Stimulated activated CD8-positive, alpha-beta memory T cell treated with anti-CD3 and anti-CD28 coated beads, Interleukin-2, amount 100 ng/mL, for 48 hours (primary cell): ENCODE results near the gene SNX33.

ENCODE experiments used
- DNase-seq, 2 donors: peaks; one replicate each; pipeline ENCODE4 v3.0.0-alpha.2; 2020; ENCODE audit warnings: low read depth in 2 of 2

Gene SNX33

GRCh38 chr15:75641603-75642002, 6.1 kb upstream of the SNX33 start:
- no peak for DNase-seq

GRCh38 chr15:75644376-75644775, 3.3 kb upstream of the SNX33 start:
- no peak for DNase-seq

GRCh38 chr15:75646112-75646943, 1.4 kb upstream of the SNX33 start:
- DNase-seq: no peak

- DNase-seq: no peak
Measured at GRCh38 chr15:75646944-75647364, 758 bp upstream of the SNX33 start.

GRCh38 chr15:75648156-75649000, 666 bp downstream of the SNX33 start:
- no peak for DNase-seq

- DNase-seq: no peak
Measured at GRCh38 chr15:75649045-75649761, 1.5 kb downstream of the SNX33 start.

GRCh38 chr15:75649848-75650247, 2.1 kb downstream of the SNX33 start:
- DNase-seq: no peak

- no peak for DNase-seq
Measured at GRCh38 chr15:75650908-75651809, 3.4 kb downstream of the SNX33 start.

- DNase-seq: no peak
Measured at GRCh38 chr15:75651810-75652543, 4.3 kb downstream of the SNX33 start.

- DNase-seq: no peak
Measured at GRCh38 chr15:75653347-75653913, 5.7 kb downstream of the SNX33 start.

GRCh38 chr15:75654201-75654907, 6.6 kb downstream of the SNX33 start:
- no peak for DNase-seq

GRCh38 chr15:75655931-75656330, 8.2 kb downstream of the SNX33 start:
- no peak for DNase-seq

- no peak for DNase-seq
Measured at GRCh38 chr15:75656331-75656730, 8.6 kb downstream of the SNX33 start.

GRCh38 chr15:75656813-75657212, 9.1 kb downstream of the SNX33 start:
- DNase-seq: no peak

- DNase-seq: no peak
Measured at GRCh38 chr15:75659141-75659771, 11.5 kb downstream of the SNX33 start.

GRCh38 chr15:75659928-75660645, 12.4 kb downstream of the SNX33 start:
- no peak for DNase-seq

- no peak for DNase-seq
Measured at GRCh38 chr15:75661100-75661755, 13.5 kb downstream of the SNX33 start.

- no peak for DNase-seq
Measured at GRCh38 chr15:75661756-75662140, 14.0 kb downstream of the SNX33 start.
